Activated naive CD8-positive, alpha-beta T cell treated with anti-CD3 and anti-CD28 coated beads, Interleukin-2, amount 10 ng/mL, durations not matched to agents 7 days and 5 days (primary cell): ENCODE results near the gene MPIG6B. TPM values are rescaled to one million over a fixed set of nuclear protein-coding genes. Genes with fewer than 3 reads are reported as not detected.
A peak's percentile ranks its signal among the peaks of the same experiment; 100 is the strongest.

ENCODE experiments used
- ATAC-seq: fragments of 150-1000 bp; cut with Tn5 transposase; one replicate; pipeline ENCODE4 v1.10.0; 2021; ENCODE audit warnings: low read depth, moderate library complexity
- POLR2A ChIA-PET: fragments of 350-600 bp; sonication (Branson Sonifier 250); formaldehyde crosslinking; loops from one replicate; lab custom pipeline; 2021; ENCODE audit warnings: antibody characterized with exemption; lab: Charles Lee
- DNase-seq: peaks from one replicate; pipeline ENCODE4 v3.0.0; 2021
- H3K27ac Mint-ChIP-seq: one replicate; pipeline ENCODE4 v1.8.0; 2022; ENCODE audit warnings: mild to moderate bottlenecking, mixed read lengths
- H3K27me3 Mint-ChIP-seq: one replicate; pipeline ENCODE4 v1.8.0; 2022; ENCODE audit warnings: mild to moderate bottlenecking, moderate library complexity, mixed read lengths
- H3K36me3 Mint-ChIP-seq: one replicate; pipeline ENCODE4 v1.8.0; 2021; ENCODE audit warnings: mild to moderate bottlenecking, mixed read lengths
- H3K4me1 Mint-ChIP-seq: one replicate; pipeline ENCODE4 v1.8.0; 2021; ENCODE audit warnings: mixed read lengths
- H3K4me3 Mint-ChIP-seq: one replicate; pipeline ENCODE4 v1.8.0; 2022; ENCODE audit warnings: mild to moderate bottlenecking, moderate library complexity, mixed read lengths
- H3K9me3 Mint-ChIP-seq: one replicate; pipeline ENCODE4 v1.8.0; 2021; ENCODE audit warnings: mixed read lengths
- total RNA-seq, 2 experiments: library from RNA; stranded (reverse); gene quantifications; one replicate each; pipeline ENCODE4 v1.2.3, GENCODE V29; 2021

The MPIG6B gene
- total RNA-seq, 2 experiments from 2014 or later = 1.2 to 1.5 TPM

DNA sequence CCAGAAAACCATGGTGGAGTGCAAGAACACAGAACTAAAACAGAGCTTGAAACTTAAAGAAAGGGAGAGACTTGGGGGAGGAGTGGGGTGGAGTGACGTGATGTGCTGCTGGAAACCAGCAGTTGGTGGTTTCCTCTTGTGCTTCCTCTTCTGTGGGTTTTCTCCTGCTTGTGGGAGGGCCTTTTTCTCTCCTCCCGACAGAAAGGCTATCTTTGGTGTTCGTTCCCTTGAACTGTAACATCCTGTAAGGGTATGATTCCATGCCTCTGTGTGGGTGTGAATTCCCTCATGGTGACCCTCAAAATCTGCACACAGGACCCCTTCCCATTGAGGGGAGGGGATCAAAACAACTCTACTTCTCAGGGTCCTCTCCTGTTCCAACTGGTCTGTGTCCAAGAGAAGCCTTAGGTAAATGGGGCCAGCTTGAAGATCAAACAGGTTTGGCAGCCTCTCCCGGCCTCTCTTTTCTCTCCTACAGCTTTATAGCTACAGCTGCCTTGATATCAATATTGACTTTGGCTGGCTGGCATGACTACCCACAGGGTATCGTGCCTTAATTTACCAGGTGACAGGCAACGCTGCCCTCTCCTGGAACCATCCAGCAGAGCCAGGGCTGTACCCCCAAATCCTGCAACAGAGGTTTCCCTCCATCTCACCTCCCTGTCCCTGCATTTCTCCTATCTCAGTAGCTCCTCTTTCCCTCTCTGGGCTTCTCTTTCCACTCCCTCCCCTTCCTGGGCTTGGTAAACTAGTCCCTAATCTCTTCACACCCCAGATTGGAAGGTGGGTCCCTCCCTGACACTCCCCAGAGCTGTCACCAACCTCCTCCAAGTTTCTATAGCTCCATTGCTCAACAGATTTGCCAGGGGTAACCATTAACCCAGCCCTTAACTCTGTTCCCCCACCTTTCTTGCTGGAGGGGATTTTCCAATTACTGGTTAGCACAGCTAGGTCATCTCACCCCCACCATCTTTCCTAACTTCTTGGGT is 15.1 kb downstream of the MPIG6B start:
- peak overlapping the region; percentile 93 for H3K27ac Mint-ChIP-seq
- H3K27me3 Mint-ChIP-seq = no peaks in the 10 kb centered on the region
- peaks cover 59% of the 10 kb centered on the region for H3K4me1 Mint-ChIP-seq
- peak overlapping the region; percentile 98 for H3K4me3 Mint-ChIP-seq
- H3K9me3 Mint-ChIP-seq = no peaks in the 10 kb centered on the region
- POLR2A ChIA-PET = interaction anchor here (0.5 to 7.6 kb wide), 31 partner anchors 9 to 243 kb away, joined by 3 to 137 read pairs (median 10); partner anchors contain the start of genes ABHD16A, BAG6, C6orf47 and CSNK2B
- ATAC-seq = peak; percentile 8
- DNase-seq = peak; percentile 62
- peaks cover 40% of the 10 kb centered on the region for H3K36me3 Mint-ChIP-seq

DNA sequence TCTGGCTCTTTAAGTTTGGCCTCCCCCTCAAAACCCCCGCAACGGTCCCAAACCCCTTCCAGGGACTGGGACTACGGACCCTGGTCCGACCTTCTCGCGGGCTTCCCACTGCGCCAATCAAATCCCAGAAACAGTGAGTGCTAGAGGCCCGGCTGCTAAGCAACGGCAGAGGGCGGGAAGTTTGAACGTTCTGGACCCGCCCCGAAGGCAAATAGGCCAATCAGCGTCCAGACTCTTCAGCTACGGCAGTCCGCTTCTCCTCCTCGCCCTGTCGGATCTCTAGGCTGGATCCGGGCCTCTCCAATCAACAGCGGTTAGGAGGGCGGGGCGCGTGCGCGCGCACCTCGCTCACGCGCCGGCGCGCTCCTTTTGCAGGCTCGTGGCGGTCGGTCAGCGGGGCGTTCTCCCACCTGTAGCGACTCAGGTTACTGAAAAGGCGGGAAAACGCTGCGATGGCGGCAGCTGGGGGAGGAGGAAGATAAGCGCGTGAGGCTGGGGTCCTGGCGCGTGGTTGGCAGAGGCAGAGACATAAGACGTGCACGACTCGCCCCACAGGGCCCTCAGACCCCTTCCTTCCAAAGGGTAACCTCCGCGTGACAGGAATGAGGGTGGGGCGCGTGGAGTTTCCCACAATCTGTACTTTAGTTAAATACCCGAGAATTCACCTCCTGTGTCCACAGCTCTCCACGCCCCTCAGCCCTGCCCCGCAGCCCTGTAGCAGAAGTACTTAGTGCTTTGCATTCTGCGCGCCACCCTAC is 16.6 kb downstream of the MPIG6B start, which contains the start of gene MSH5:
Gene MSH5 (plus strand): TSS at position 367 of the 758 bp plus-strand sequence. CDS start 462 bp downstream, outside the sequence.
- Mint-ChIP-seq H3K9me3 (no peaks in the 10 kb centered on the region), H3K27me3 (no peaks in the 10 kb centered on the region), H3K36me3 (peaks cover 34% of the 10 kb centered on the region), H3K27ac (peak within 1 kb of the TSS; percentile 93), H3K4me1 (peaks cover 50% of the 10 kb centered on the region), H3K4me3 (peak within 1 kb of the TSS; percentile 98)
- POLR2A ChIA-PET = interaction anchor here (0.6 to 7.6 kb wide), 34 partner anchors 8 to 199 kb away, joined by 3 to 137 read pairs (median 6); partner anchors contain the start of genes ABHD16A, BAG6, C6orf47 and CSNK2B
- ATAC-seq = peak; percentile 82
- peak; percentile 96 for DNase-seq

DNA sequence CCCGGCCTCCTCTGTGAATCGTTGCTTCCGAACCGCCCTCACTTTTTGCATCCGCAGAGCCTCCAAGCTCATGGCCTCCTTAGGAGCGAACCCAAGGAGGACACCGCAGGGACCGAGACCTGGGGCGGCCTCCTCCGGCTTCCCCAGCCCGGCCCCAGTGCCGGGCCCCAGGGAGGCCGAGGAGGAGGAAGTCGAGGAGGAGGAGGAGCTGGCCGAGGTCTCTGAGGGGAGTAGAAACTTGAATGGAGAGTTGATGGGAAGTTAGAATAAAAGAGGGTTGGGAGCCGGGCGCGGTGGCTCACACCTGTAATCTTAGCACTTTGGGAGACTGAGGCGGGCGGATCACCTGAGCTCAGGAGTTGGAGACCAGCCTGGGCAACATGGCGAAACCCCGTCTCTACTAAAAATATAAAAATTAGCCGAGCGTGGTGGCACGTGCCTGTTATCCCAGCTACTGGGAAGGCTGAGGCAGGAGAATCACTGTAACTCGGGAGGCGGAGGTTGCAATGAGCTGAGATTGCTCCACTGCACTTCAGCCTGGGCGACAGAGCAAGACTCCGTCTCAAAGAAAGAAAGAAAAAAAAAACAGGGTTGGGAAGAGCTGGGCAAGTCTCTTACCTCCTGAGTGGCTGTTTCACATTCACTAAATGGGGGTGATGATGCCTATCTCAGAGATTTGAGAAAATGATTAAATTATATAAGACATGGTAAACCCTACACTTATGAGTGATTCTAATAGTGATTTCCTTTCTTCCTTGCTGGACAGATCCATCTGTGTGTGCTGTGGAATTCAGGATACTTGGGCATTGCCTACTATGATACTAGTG is 17.4 kb downstream of the MPIG6B start:
- Mint-ChIP-seq H3K36me3 (peaks cover 34% of the 10 kb centered on the region), H3K27me3 (no peaks in the 10 kb centered on the region), H3K4me1 (peaks cover 50% of the 10 kb centered on the region), H3K4me3 (peak overlapping the region; percentile 98), H3K27ac (peak overlapping the region; percentile 93), H3K9me3 (no peaks in the 10 kb centered on the region)
- DNase-seq = peak; percentile 69
- no peak for ATAC-seq
- POLR2A ChIA-PET = interaction anchor here (0.5 to 7.6 kb wide), 29 partner anchors 11 to 246 kb away, joined by 3 to 137 read pairs (median 6); partner anchors contain the start of genes ABHD16A, BAG6, C6orf47 and CSNK2B

DNA sequence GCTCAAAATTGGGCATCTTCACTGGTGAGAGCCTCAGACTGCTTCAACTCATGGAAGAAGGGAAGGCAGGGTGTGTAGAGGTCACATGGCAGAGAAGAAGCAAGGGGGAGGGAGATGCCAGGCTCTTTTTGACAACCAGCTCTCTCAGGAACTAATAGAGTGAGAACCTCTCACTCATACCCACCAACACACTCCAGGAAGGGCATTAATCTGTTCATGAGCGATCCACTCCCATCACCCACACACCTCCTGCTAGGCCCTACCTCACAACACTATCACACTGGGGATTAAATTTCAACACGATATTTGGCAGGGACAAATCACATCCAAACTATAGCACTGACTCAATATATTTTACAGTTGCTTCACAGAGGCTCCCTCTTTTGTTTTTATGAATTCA is 18.6 kb downstream of the MPIG6B start:
- H3K27ac Mint-ChIP-seq = peak overlapping the region; percentile 25
- H3K36me3 Mint-ChIP-seq = peaks cover 27% of the 10 kb centered on the region
- POLR2A ChIA-PET = interaction anchor here (0.9 to 3.5 kb wide), 3 partner anchors 10 to 85 kb away, joined by 3 to 24 read pairs (median 13); partner anchors contain the start of gene HSPA1B
- no peaks in the 10 kb centered on the region for H3K27me3 Mint-ChIP-seq
- peaks cover 47% of the 10 kb centered on the region for H3K4me1 Mint-ChIP-seq
- H3K9me3 Mint-ChIP-seq = no peaks in the 10 kb centered on the region
- ATAC-seq (no peak), DNase-seq (no peak)
- peak overlapping the region; percentile 98 for H3K4me3 Mint-ChIP-seq

DNA sequence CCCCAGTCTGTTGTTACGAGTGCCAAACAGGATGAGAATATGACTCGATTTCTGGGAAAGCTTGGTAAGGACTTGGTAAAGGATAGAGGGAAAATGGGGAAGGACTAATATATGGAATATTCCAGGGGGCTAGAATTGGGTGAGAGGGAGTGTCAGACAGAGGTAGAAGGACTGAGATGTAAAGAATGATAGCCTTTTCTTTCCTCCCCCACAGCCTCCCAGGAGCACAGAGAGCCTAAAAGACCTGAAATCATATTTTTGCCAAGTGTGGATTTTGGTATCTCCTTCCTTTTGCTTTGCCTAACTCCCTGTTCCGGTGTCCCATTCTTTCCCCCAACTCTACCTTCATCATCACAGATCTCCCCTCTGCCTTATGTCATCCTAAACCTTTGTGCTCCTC is 19.7 kb downstream of the MPIG6B start:
- Mint-ChIP-seq H3K36me3 (peaks cover 33% of the 10 kb centered on the region), H3K27me3 (no peaks in the 10 kb centered on the region), H3K4me3 (no peak overlapping the region), H3K4me1 (peaks cover 40% of the 10 kb centered on the region), H3K27ac (no peak overlapping the region), H3K9me3 (no peaks in the 10 kb centered on the region)
- ATAC-seq (no peak), DNase-seq (no peak)
- POLR2A ChIA-PET = no interaction called here

DNA sequence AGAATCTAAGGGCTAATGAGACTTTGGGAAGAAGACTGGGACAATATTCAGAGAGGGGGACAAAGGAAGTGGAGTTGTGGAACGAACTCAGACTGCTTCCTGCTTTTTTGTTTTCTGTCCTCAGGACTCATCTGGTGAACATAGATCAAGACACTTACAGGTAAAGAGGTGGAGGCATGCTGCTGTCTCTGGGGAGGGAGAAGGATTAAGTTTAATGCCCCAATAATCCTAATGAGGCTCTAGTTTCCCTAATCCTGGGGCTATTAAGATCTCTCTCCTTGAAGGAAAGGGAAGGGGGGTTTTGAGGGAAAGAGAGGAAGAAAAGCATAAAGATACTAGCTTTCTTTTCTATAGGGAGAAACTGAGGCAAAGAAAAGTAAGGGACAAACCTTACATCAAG is 21.2 kb downstream of the MPIG6B start:
- POLR2A ChIA-PET = interaction anchor here (0.7 kb wide), 1 partner anchor 41 kb away, joined by 3 read pairs; no protein-coding TSS in a partner anchor

DNA sequence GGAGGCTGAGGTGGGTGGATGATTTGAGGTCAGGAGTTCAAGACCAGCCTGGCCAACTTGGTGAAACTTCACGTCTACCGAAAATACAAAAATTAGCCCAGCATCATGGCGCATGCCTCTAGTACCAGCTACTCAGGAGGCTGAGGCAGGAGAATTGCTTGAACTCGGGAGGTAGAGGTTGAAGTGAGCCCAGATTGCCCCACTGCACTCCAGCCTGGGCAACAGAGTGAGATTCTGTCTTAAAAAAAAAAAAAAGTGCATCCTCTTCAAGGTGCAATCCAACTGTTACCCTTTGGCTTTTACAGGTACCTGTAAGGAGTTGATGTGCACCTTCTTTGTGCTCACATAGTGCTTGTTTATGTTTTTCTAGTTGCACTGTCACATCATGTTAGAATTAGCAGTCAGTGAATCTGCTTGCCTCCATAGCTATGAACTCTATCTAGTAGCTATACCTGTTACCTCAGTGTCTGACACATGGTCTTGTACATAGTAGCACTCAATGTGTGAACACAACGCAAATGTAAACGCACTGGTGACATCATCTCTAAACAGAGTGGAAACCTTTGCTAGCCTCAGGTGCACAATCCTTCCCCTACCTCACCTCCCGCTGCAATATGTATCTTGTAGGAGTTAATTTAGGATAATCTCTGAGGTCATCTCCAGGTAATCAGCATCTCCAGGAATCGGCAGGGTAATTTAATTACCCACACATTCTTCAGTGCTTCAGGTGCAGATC is 26.3 kb downstream of the MPIG6B start:
- Mint-ChIP-seq H3K36me3 (peaks cover 20% of the 10 kb centered on the region), H3K27ac (no peak overlapping the region), H3K9me3 (no peaks in the 10 kb centered on the region), H3K4me1 (peaks cover 3% of the 10 kb centered on the region), H3K27me3 (no peaks in the 10 kb centered on the region), H3K4me3 (no peak overlapping the region)
- no peak for ATAC-seq
- POLR2A ChIA-PET = interaction anchor here (0.7 kb wide), 1 partner anchor 13 kb away, joined by 3 read pairs; the partner anchor contains the start of gene CLIC1
- no peak for DNase-seq

More for the DNA sequence above, 21.2 kb downstream of the MPIG6B start:
- Mint-ChIP-seq H3K27me3 (no peaks in the 10 kb centered on the region), H3K4me1 (peaks cover 27% of the 10 kb centered on the region), H3K4me3 (no peak overlapping the region), H3K36me3 (peaks cover 36% of the 10 kb centered on the region), H3K27ac (no peak overlapping the region), H3K9me3 (no peaks in the 10 kb centered on the region)
- DNase-seq (no peak), ATAC-seq (no peak)

DNA sequence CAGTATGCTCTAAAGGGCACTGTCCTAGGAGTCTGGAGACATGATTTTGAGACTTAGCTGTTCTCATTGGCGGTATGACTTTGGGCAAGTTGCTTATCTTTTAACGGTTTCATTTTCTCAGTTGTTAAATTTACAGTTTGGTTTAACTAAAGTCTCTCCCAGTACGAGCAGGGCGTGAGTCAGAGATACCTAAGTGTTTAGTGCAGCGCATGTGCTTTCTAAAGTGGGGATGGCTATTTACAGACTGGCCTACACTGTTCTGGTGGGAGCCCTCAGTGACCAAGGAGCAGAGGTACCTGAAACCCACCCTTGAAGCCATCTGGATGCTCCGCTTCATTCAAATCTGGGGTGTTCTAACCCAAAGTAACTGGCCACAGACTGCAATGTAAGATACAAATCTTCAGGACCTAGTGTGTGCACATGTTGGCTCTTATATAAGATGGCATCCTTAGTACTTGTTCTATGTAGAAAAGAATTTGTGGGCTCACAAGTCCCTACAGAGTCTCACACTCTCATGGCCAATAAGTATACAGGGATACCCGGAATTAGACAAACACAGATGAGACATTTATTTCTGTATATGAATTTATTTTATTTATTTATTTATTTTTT is 27.3 kb downstream of the MPIG6B start:
- no peak overlapping the region for H3K27ac Mint-ChIP-seq
- peaks cover 3% of the 10 kb centered on the region for H3K4me1 Mint-ChIP-seq
- H3K9me3 Mint-ChIP-seq = no peaks in the 10 kb centered on the region
- H3K27me3 Mint-ChIP-seq = no peaks in the 10 kb centered on the region
- DNase-seq = no peak
- no peak overlapping the region for H3K4me3 Mint-ChIP-seq
- peaks cover 14% of the 10 kb centered on the region for H3K36me3 Mint-ChIP-seq
- POLR2A ChIA-PET = no interaction called here
- ATAC-seq = no peak

DNA sequence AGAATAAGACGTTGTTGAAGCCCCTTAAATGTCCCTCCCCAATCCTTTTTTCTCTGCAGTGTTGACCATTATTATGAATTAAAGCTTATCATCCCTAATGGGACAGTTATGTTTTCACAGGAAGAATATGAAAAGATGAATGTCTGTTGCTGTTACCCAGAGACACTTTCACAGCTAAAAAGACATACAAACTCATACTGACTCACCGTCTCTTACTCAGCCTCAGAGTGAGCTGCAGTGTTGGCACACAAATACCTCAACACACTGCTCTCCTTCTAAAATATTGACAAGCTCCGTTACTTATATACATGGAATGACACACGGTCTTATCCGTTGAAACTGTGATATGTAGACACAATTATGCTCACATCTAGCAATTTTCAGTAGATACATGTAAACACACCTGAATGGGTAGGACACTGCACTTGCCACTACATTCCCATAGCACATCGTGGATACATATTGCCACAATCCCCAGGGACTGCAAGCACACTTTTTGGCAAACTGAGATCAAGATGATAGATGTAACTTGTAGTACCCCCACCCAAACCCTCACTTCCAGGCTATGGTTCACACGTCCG is 29.7 kb downstream of the MPIG6B start:
- H3K4me3 Mint-ChIP-seq = no peak overlapping the region
- H3K36me3 Mint-ChIP-seq = peaks cover 12% of the 10 kb centered on the region
- no peaks in the 10 kb centered on the region for H3K9me3 Mint-ChIP-seq
- no peaks in the 10 kb centered on the region for H3K27me3 Mint-ChIP-seq
- no peaks in the 10 kb centered on the region for H3K4me1 Mint-ChIP-seq
- DNase-seq (no peak), ATAC-seq (no peak)
- POLR2A ChIA-PET = interaction anchor here (1.1 to 2.4 kb wide), 2 partner anchors 12 to 30 kb away, joined by 8 to 13 read pairs; partner anchors contain the start of genes MPIG6B and MSH5
- H3K27ac Mint-ChIP-seq = no peak overlapping the region

DNA sequence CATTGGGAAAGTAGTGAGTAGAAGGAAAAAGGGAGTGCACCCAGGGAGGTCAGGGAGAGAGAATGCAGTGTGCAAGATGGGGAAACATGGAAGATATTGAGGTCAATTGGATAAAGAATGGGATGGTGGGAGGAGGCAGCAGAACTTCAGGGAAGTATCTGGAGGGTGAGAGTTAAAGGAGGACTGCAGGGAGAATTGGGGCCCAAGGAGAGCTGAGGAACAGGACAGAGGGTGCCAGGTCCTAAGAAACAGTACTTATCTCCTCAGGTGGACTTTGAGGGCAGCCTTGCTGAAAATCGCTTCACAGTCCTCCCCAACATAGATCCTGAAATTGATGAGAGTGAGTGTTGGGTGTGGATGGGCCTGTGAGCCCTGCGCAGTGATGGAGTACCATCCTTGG is 35.1 kb downstream of the MPIG6B start:
- POLR2A ChIA-PET = interaction anchor here (0.6 to 2.0 kb wide), 2 partner anchors 13 to 18 kb away, joined by 3 to 5 read pairs; partner anchors contain the start of gene MSH5
- Mint-ChIP-seq H3K4me3 (no peak overlapping the region), H3K27me3 (no peaks in the 10 kb centered on the region), H3K36me3 (peaks cover 21% of the 10 kb centered on the region), H3K9me3 (no peaks in the 10 kb centered on the region), H3K4me1 (peaks cover 7% of the 10 kb centered on the region), H3K27ac (peak overlapping the region; percentile 53)
- DNase-seq = no peak
- ATAC-seq = no peak

DNA sequence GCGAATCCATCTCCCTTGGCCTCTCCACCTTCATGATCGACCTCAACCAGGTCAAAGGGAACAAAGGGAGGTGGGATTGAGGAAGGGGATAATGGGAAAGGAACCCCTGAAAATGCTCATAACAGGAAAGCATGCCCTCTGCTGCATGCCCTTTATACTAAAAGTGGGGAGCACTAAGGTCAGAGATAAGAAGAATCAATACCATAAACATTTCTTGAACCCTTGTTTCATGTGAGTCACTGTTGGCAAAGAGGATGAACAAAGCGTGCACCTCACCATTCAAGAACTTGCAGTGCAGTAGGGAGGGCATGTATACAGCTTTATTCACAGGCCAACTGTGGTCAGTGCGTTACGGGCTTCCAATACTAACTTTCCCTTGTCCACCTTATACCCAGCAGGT is 37.6 kb downstream of the MPIG6B start:
- no peak overlapping the region for H3K4me3 Mint-ChIP-seq
- no peaks in the 10 kb centered on the region for H3K9me3 Mint-ChIP-seq
- ATAC-seq = no peak
- H3K27ac Mint-ChIP-seq = peak overlapping the region; percentile 56
- peaks cover 24% of the 10 kb centered on the region for H3K36me3 Mint-ChIP-seq
- no peaks in the 10 kb centered on the region for H3K27me3 Mint-ChIP-seq
- POLR2A ChIA-PET = interaction anchor here (0.5 kb wide), 1 partner anchor 10 kb away, joined by 5 read pairs; no protein-coding TSS in a partner anchor
- no peak for DNase-seq
- peaks cover 13% of the 10 kb centered on the region for H3K4me1 Mint-ChIP-seq
